SK-N-SH (cell line): ENCODE measurements around the gene SORBS2. TPM values are rescaled to one million over a fixed set of nuclear protein-coding genes. Genes with fewer than 3 reads are reported as not detected.

ENCODE experiments used
- CTCF ChIA-PET: fragments of 300-600, 350-600 bp; formaldehyde crosslinking; extraction: SDS; loops from one replicate; lab custom pipeline; 2021; lab: Yijun Ruan, JAX
- POLR2A ChIA-PET: fragments of 350-600 bp; sonication (Branson Sonifier 250); formaldehyde crosslinking; extraction: SDS; loops from one replicate; lab custom pipeline; 2020; ENCODE audit warnings: antibody characterized with exemption, inconsistent platforms; lab: Yijun Ruan, JAX
- DNase-seq: peaks from one replicate; pipeline ENCODE4 v3.0.0; 2012
- H2AFZ ChIP-seq: fragments of 200-600 bp; sonication (generic); 2 replicates; pipeline ENCODE4 v1.8.1; 2016; ENCODE audit warnings: antibody characterized with exemption, mild to moderate bottlenecking, low read depth
- H3F3A ChIP-seq: fragments of 200-600 bp; sonication (generic); replicated peaks from 2 replicates; pipeline ENCODE3; 2016; ENCODE audit warnings: antibody characterized with exemption, mild to moderate bottlenecking; ENCODE audit not compliant: insufficient read depth
- H3K27ac ChIP-seq, 2 experiments: fragments of 200-500 bp in 1 of 2; fragments of 200-600 bp in 1 of 2; sonication (Bioruptor generic) in 1 of 2; sonication (generic), shearing (Covaris generic) in 1 of 2; 2 replicates each; pipeline versions ENCODE4 v1.5.1 to v1.6.1; 2014 to 2016; ENCODE audit warnings: low read depth in 2 of 2, inconsistent platforms in 1 of 2, low read length in 1 of 2, mild to moderate bottlenecking in 1 of 2, mixed read lengths in 1 of 2
- H3K27me3 ChIP-seq: fragments of 200-600 bp; sonication (generic), shearing (Covaris generic); 2 replicates; pipeline ENCODE4 v1.6.1; 2016; ENCODE audit warnings: mixed run types; ENCODE audit not compliant: insufficient read depth
- H3K36me3 ChIP-seq, 2 experiments: fragments of 200-500 bp in 1 of 2; fragments of 200-600 bp in 1 of 2; sonication (Bioruptor generic) in 1 of 2; sonication (generic) in 1 of 2; replicated peaks in 1 of 2; 2 replicates each; pipeline versions ENCODE3 to v1.5.1; 2014 to 2016; ENCODE audit warnings: low read length in 1 of 2, mild to moderate bottlenecking in 1 of 2; ENCODE audit not compliant: insufficient read depth in 2 of 2, control insufficient read depth in 1 of 2
- H3K4me1 ChIP-seq, 2 experiments: fragments of 200-500 bp in 1 of 2; fragments of 200-600 bp in 1 of 2; sonication (Bioruptor generic) in 1 of 2; sonication (generic), shearing (Covaris generic) in 1 of 2; 2 replicates each; pipeline versions ENCODE4 v1.5.1 to v1.6.1; 2014 to 2016; ENCODE audit warnings: low read depth in 1 of 2, low read length in 1 of 2, mixed run types in 1 of 2; ENCODE audit not compliant: insufficient read depth in 2 of 2, control insufficient read depth in 1 of 2
- H3K4me2 ChIP-seq: fragments of 200-600 bp; sonication (generic), shearing (Covaris generic); 2 replicates; pipeline ENCODE4 v1.6.1; 2017; ENCODE audit warnings: mixed run types
- H3K4me3 ChIP-seq, 2 experiments: fragments of 200-500 bp in 1 of 2; fragments of 200-600 bp in 1 of 2; sonication (Bioruptor generic) in 1 of 2; sonication (generic), shearing (Covaris generic) in 1 of 2; 2 replicates each; pipeline versions ENCODE4 v1.5.1 to v1.8.1; 2014 to 2016; ENCODE audit warnings: low read depth in 2 of 2, inconsistent platforms in 1 of 2, low read length in 1 of 2, mild to moderate bottlenecking in 1 of 2, mixed read lengths in 1 of 2, moderate library complexity in 1 of 2
- H3K79me2 ChIP-seq: fragments of 200-600 bp; sonication (generic); 2 replicates; pipeline ENCODE4 v1.8.1; 2017; ENCODE audit warnings: mild to moderate bottlenecking; ENCODE audit not compliant: insufficient read depth
- H3K9ac ChIP-seq: fragments of 200-600 bp; sonication (generic); 2 replicates; pipeline ENCODE4 v1.6.1; 2017; ENCODE audit warnings: mixed run types
- H3K9me2 ChIP-seq: fragments of 200-600 bp; sonication (generic); 2 replicates; pipeline ENCODE4 v1.6.1; 2017; ENCODE audit warnings: mixed run types
- H3K9me3 ChIP-seq: fragments of 200-600 bp; sonication (generic); 2 replicates; pipeline ENCODE4 v1.6.1; 2017; ENCODE audit warnings: mixed run types, mild to moderate bottlenecking, moderate library complexity
- H4K20me1 ChIP-seq: fragments of 200-600 bp; sonication (generic); 2 replicates; pipeline ENCODE4 v1.6.1; 2017; ENCODE audit warnings: mild to moderate bottlenecking, mixed run types; ENCODE audit not compliant: insufficient read depth
- CHD2 ChIP-seq: fragments of 150-350 bp; IDR thresholded peaks from 2 replicates; pipeline ENCODE4 v1.6.1; 2018; ENCODE audit warnings: low read length; ENCODE audit not compliant: partially characterized antibody
- ELF1 ChIP-seq: IDR thresholded peaks from 2 replicates; pipeline ENCODE4 v1.4.0; 2012
- EP300 ChIP-seq, 2 experiments: IDR thresholded peaks; 2 replicates each; pipeline versions ENCODE4 v1.4.0 to v1.6.1; 2012; ENCODE audit warnings: borderline replicate concordance in 1 of 2, low read depth in 1 of 2, low read length in 1 of 2
- EZH2phosphoT487 ChIP-seq: fragments of 200-600 bp; sonication (generic); IDR thresholded peaks from 2 replicates; pipeline ENCODE4 v1.6.1; 2017; ENCODE audit warnings: low read depth, mixed run types, mild to moderate bottlenecking, antibody characterized with exemption, moderate library complexity, borderline replicate concordance
- FOSL2 ChIP-seq: IDR thresholded peaks from 2 replicates; pipeline ENCODE4 v1.4.0; 2012; ENCODE audit warnings: low read depth, mild to moderate bottlenecking, moderate library complexity, borderline replicate concordance
- FOXJ3 ChIP-seq: sonication (generic); formaldehyde crosslinking; IDR thresholded peaks from 2 replicates; pipeline ENCODE4 v1.5.1; 2020; ENCODE audit warnings: mild to moderate bottlenecking, missing genetic modification reagents
- FOXM1 ChIP-seq: IDR thresholded peaks from 2 replicates; pipeline ENCODE4 v1.4.0; 2012; ENCODE audit warnings: low read depth, mild to moderate bottlenecking
- GABPA ChIP-seq: IDR thresholded peaks from 2 replicates; pipeline ENCODE4 v1.4.0; 2012; ENCODE audit warnings: low read depth, mild to moderate bottlenecking
- JUND ChIP-seq: IDR thresholded peaks from 2 replicates; pipeline ENCODE4 v1.4.0; 2012
- MEF2A ChIP-seq: IDR thresholded peaks from 2 replicates; pipeline ENCODE4 v1.4.0; 2012; ENCODE audit warnings: low read depth, borderline replicate concordance
- MXI1 ChIP-seq: IDR thresholded peaks from 2 replicates; pipeline ENCODE4 v1.6.1; 2012; ENCODE audit warnings: mild to moderate bottlenecking, low read depth, low read length, improper control_type of control experiment
- NFIC ChIP-seq: IDR thresholded peaks from 2 replicates; pipeline ENCODE4 v1.4.0; 2012; ENCODE audit warnings: borderline replicate concordance
- NRF1 ChIP-seq: IDR thresholded peaks from 2 replicates; pipeline ENCODE4 v1.6.1; 2012; ENCODE audit warnings: low read depth, mild to moderate bottlenecking, low read length
- POLR2AphosphoS5 ChIP-seq: IDR thresholded peaks from 2 replicates; pipeline ENCODE4 v1.6.1; 2012; ENCODE audit warnings: low read depth, low read length
- RAD21 ChIP-seq: IDR thresholded peaks from 2 replicates; pipeline ENCODE4 v1.6.1; 2012; ENCODE audit warnings: mild to moderate bottlenecking, low read length
- RFX5 ChIP-seq: IDR thresholded peaks from 2 replicates; pipeline ENCODE4 v1.6.1; 2012; ENCODE audit warnings: mild to moderate bottlenecking, improper control_type of control experiment, low read length
- TAF1 ChIP-seq: IDR thresholded peaks from 2 replicates; pipeline ENCODE4 v1.6.1; 2012; ENCODE audit warnings: low read depth, mild to moderate bottlenecking, low read length, moderate library complexity, borderline replicate concordance
- TCF12 ChIP-seq: IDR thresholded peaks from 2 replicates; pipeline ENCODE4 v1.4.0; 2012
- TEAD4 ChIP-seq: IDR thresholded peaks from 2 replicates; pipeline ENCODE4 v1.4.0; 2012; ENCODE audit warnings: mild to moderate bottlenecking, borderline replicate concordance; ENCODE audit not compliant: insufficient read depth
- WGBS: methylation state at CpG from one replicate; pipeline ENCODE4 v1.1.6; 2017; ENCODE audit warnings: low lambda C conversion rate; 5-methylcytosine and 5-hydroxymethylcytosine counted together
- polyA plus RNA-seq, 3 experiments: library from polyadenylated mRNA; depleted of rRNA; stranded (reverse); fragments of >200 nt; gene quantifications; 2 replicates each; pipeline ENCODE4 v1.2.3, GENCODE V29; 2012
- TF ChIP-seq, protein P1 (sequence below): IDR thresholded peaks from 2 replicates; pipeline ENCODE4; 2012
- TF ChIP-seq, protein P2 (sequence below): IDR thresholded peaks from 2 replicates; pipeline ENCODE4 v1.4.0; 2012; ENCODE audit warnings: low read depth
- TF ChIP-seq, protein P3 (sequence below): fragments of 150-350 bp; IDR thresholded peaks from 2 replicates; pipeline ENCODE4 v1.6.1; 2017; ENCODE audit warnings: antibody characterized with exemption, low read length, low read depth, borderline replicate concordance
- TF ChIP-seq, protein P4 (sequence below): IDR thresholded peaks from 2 replicates; pipeline ENCODE4 v1.4.0; 2012; ENCODE audit warnings: low read depth, borderline replicate concordance
- TF ChIP-seq, protein P5 (sequence below): fragments of 200-600 bp; sonication (generic); IDR thresholded peaks from 2 replicates; pipeline ENCODE4 v1.6.1; 2017; ENCODE audit warnings: antibody characterized with exemption, mild to moderate bottlenecking, moderate library complexity
- TF ChIP-seq, protein P6 (sequence below): IDR thresholded peaks from 2 replicates; pipeline ENCODE4 v1.4.0; 2012; ENCODE audit warnings: low read depth, borderline replicate concordance

Gene SORBS2
- polyA plus RNA-seq, 1 of the 3 experiments (the other 2 are of a cell fraction) = 2.5 TPM

DNA sequence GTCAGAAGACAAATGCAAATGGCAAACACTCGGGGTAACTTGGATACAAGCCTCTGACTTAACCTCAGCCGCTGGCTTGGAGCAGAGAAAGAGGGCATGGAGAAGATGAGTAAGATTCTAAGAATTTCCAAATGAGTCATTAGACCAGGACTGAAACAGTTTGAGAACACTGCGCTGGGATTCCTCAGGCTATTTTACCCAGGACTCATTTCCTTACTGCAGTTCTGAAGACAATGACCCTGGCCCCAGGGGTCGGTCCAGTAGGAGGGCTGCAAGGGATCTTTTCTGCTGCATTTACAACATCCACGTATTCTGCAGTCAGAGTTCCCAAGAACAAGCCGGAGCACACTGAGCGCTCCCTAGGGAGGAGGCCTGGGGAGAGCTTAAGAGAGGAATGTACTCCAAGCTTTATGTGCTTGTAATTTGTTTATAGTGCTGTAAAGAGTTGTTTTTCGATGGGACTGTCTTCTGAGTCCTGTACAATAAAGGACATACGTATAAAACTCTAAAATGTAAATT, 27.3 kb upstream of the SORBS2 start:
- H3K9ac ChIP-seq = peak overlapping the region; percentile 67
- POLR2A ChIA-PET = no interaction called here
- H3K9me3 ChIP-seq = no peaks in the 10 kb centered on the region
- H3K27ac ChIP-seq = peak overlapping the region; percentile 68 to 94; a peak in 3 of 4 replicates
- H3K27me3 ChIP-seq = no peaks in the 10 kb centered on the region
- no peaks in the 10 kb centered on the region for H3K36me3 ChIP-seq
- H2AFZ ChIP-seq = peak overlapping the region; percentile 71
- WGBS = 28% methylated on average over 9 of the region's 9 CpGs
- peaks cover 22% of the 10 kb centered on the region for H3F3A ChIP-seq
- H3K79me2 ChIP-seq = no peaks in the 10 kb centered on the region
- no peak for DNase-seq
- H3K4me1 ChIP-seq = peaks cover 15 to 36% of the 10 kb centered on the region in 2 experiments; a peak in 3 of 4 replicates
- CTCF ChIA-PET = interaction anchor here (0.5 kb wide), 1 partner anchor 25 kb away, joined by 3 read pairs; no protein-coding TSS in a partner anchor
- H3K4me3 ChIP-seq = no peak overlapping the region
- H3K9me2 ChIP-seq = no peaks in the 10 kb centered on the region
- H4K20me1 ChIP-seq = no peaks in the 10 kb centered on the region
- H3K4me2 ChIP-seq = peak overlapping the region; percentile 65
- TF ChIP-seq RAD21 = no peak
- TF ChIP-seq TEAD4 = peak; percentile 86
- TF ChIP-seq EZH2phosphoT487 = no peak
- no peak for TF ChIP-seq TAF1
- no peak for TF ChIP-seq RFX5
- TF ChIP-seq TCF12 = peak; percentile 76; the same call in 1 of the 2 replicates
- TF ChIP-seq, protein P1, sequence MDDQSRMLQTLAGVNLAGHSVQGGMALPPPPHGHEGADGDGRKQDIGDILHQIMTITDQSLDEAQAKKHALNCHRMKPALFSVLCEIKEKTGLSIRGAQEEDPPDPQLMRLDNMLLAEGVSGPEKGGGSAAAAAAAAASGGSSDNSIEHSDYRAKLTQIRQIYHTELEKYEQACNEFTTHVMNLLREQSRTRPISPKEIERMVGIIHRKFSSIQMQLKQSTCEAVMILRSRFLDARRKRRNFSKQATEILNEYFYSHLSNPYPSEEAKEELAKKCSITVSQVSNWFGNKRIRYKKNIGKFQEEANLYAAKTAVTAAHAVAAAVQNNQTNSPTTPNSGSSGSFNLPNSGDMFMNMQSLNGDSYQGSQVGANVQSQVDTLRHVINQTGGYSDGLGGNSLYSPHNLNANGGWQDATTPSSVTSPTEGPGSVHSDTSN = peak; percentile 48; the same call in 1 of the 2 replicates
- peak in 1 of 2 experiments; percentile 81; a peak in 2 of 4 replicates for TF ChIP-seq EP300 (IDR thresholded peaks at IDR 0.05; ENCODE audit: borderline replicate concordance in 1 of 2, low read depth in 1 of 2, low read length in 1 of 2)
- TF ChIP-seq, protein P2, sequence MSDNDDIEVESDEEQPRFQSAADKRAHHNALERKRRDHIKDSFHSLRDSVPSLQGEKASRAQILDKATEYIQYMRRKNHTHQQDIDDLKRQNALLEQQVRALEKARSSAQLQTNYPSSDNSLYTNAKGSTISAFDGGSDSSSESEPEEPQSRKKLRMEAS = peak; percentile 73
- no peak for TF ChIP-seq FOXM1
- TF ChIP-seq, protein P3, sequence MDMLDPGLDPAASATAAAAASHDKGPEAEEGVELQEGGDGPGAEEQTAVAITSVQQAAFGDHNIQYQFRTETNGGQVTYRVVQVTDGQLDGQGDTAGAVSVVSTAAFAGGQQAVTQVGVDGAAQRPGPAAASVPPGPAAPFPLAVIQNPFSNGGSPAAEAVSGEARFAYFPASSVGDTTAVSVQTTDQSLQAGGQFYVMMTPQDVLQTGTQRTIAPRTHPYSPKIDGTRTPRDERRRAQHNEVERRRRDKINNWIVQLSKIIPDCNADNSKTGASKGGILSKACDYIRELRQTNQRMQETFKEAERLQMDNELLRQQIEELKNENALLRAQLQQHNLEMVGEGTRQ = no peak
- TF ChIP-seq JUND = peak; percentile 94
- TF ChIP-seq, protein P4, sequence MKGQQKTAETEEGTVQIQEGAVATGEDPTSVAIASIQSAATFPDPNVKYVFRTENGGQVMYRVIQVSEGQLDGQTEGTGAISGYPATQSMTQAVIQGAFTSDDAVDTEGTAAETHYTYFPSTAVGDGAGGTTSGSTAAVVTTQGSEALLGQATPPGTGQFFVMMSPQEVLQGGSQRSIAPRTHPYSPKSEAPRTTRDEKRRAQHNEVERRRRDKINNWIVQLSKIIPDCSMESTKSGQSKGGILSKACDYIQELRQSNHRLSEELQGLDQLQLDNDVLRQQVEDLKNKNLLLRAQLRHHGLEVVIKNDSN = no peak
- peak; percentile 59; the same call in 1 of the 2 replicates for TF ChIP-seq POLR2AphosphoS5
- TF ChIP-seq FOXJ3 (CRISPR knock-in tag) = no peak
- TF ChIP-seq FOSL2 = peak; percentile 98
- TF ChIP-seq, protein P5, sequence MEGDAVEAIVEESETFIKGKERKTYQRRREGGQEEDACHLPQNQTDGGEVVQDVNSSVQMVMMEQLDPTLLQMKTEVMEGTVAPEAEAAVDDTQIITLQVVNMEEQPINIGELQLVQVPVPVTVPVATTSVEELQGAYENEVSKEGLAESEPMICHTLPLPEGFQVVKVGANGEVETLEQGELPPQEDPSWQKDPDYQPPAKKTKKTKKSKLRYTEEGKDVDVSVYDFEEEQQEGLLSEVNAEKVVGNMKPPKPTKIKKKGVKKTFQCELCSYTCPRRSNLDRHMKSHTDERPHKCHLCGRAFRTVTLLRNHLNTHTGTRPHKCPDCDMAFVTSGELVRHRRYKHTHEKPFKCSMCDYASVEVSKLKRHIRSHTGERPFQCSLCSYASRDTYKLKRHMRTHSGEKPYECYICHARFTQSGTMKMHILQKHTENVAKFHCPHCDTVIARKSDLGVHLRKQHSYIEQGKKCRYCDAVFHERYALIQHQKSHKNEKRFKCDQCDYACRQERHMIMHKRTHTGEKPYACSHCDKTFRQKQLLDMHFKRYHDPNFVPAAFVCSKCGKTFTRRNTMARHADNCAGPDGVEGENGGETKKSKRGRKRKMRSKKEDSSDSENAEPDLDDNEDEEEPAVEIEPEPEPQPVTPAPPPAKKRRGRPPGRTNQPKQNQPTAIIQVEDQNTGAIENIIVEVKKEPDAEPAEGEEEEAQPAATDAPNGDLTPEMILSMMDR = no peak
- TF ChIP-seq NFIC = peak; percentile 65
- TF ChIP-seq ELF1 = no peak
- TF ChIP-seq GABPA = no peak
- no peak for TF ChIP-seq CHD2
- TF ChIP-seq, protein P6, sequence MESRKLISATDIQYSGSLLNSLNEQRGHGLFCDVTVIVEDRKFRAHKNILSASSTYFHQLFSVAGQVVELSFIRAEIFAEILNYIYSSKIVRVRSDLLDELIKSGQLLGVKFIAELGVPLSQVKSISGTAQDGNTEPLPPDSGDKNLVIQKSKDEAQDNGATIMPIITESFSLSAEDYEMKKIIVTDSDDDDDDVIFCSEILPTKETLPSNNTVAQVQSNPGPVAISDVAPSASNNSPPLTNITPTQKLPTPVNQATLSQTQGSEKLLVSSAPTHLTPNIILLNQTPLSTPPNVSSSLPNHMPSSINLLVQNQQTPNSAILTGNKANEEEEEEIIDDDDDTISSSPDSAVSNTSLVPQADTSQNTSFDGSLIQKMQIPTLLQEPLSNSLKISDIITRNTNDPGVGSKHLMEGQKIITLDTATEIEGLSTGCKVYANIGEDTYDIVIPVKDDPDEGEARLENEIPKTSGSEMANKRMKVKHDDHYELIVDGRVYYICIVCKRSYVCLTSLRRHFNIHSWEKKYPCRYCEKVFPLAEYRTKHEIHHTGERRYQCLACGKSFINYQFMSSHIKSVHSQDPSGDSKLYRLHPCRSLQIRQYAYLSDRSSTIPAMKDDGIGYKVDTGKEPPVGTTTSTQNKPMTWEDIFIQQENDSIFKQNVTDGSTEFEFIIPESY = no peak
- TF ChIP-seq NRF1 = no peak
- TF ChIP-seq MXI1 = no peak
- TF ChIP-seq MEF2A = peak; percentile 62; the same call in 1 of the 2 replicates
